SK-N-SH treated with all-trans-retinoic acid at 6 μM for 48 hours (cell line): Measurements from ENCODE around the gene SLC38A8.

Source experiments
- ATAC-seq: fragments of 200-7000 bp; cut with Tn5 transposase; 3 replicates; pipeline ENCODE4 v1.9.1; 2020; ENCODE audit warnings: mild to moderate bottlenecking, moderate library complexity
- ARNTL ChIP-seq: fragments of 450-650 bp; formaldehyde crosslinking; IDR thresholded peaks from 2 replicates; pipeline ENCODE4 v1.5.0; 2020; ENCODE audit warnings: low read depth, mild to moderate bottlenecking, moderate library complexity, borderline replicate concordance
- BACH2 ChIP-seq: fragments of 250-450 bp; sonication (Bioruptor Pico); IDR thresholded peaks from 2 replicates; pipeline ENCODE4 v1.9.0; 2021; ENCODE audit warnings: mild to moderate bottlenecking, borderline replicate concordance
- CSDC2 ChIP-seq: fragments of 250-450 bp; sonication (Bioruptor Pico); IDR thresholded peaks from 2 replicates; pipeline ENCODE4 v1.5.0; 2020; ENCODE audit warnings: mild to moderate bottlenecking, moderate library complexity
- ESRRG ChIP-seq: fragments of 250-450 bp; sonication (Bioruptor Pico); IDR thresholded peaks from 2 replicates; pipeline ENCODE4 v1.6.1; 2021; ENCODE audit warnings: mild to moderate bottlenecking
- GLIS3 ChIP-seq: fragments of 250-450 bp; sonication (Bioruptor Pico); IDR thresholded peaks from 2 replicates; pipeline ENCODE4 v1.5.0; 2020; ENCODE audit warnings: mild to moderate bottlenecking, moderate library complexity
- ISL1 ChIP-seq: fragments of 250-450 bp; sonication (Bioruptor Pico); IDR thresholded peaks from 2 replicates; pipeline ENCODE4 v2.1.2; 2022; ENCODE audit warnings: mild to moderate bottlenecking, moderate library complexity
- OSR1 ChIP-seq: fragments of 250-450 bp; sonication (Bioruptor Pico); IDR thresholded peaks from 2 replicates; pipeline ENCODE4 v1.8.0; 2022; ENCODE audit warnings: moderate library complexity, mild to moderate bottlenecking, inconsistent platforms
- RARB ChIP-seq: fragments of 250-450 bp; sonication (Bioruptor Pico); IDR thresholded peaks from 2 replicates; pipeline ENCODE4 v1.8.0; 2021; ENCODE audit warnings: mild to moderate bottlenecking, moderate library complexity
- SNAI2 ChIP-seq: fragments of 250-450 bp; sonication (Bioruptor Pico); IDR thresholded peaks from 2 replicates; pipeline ENCODE4 v1.5.0; 2020; ENCODE audit warnings: mild to moderate bottlenecking, moderate library complexity
- TCF4 ChIP-seq: fragments of 250-450 bp; sonication (Bioruptor Pico); IDR thresholded peaks from 2 replicates; pipeline ENCODE4 v1.8.0; 2021; ENCODE audit warnings: mild to moderate bottlenecking, moderate library complexity, borderline replicate concordance
- TOX ChIP-seq: fragments of 250-450 bp; sonication (Bioruptor Pico); IDR thresholded peaks from 2 replicates; pipeline ENCODE4 v1.8.0; 2021; ENCODE audit warnings: mild to moderate bottlenecking, moderate library complexity, borderline replicate concordance
- ZC3H10 ChIP-seq: fragments of 250-450 bp; sonication (Bioruptor Pico); IDR thresholded peaks from 2 replicates; pipeline ENCODE4 v1.5.1; 2021; ENCODE audit warnings: mild to moderate bottlenecking, moderate library complexity
- ZFP3 ChIP-seq: fragments of 250-450 bp; sonication (Bioruptor Pico); IDR thresholded peaks from 2 replicates; pipeline ENCODE4 v1.5.0; 2020; ENCODE audit warnings: mild to moderate bottlenecking, moderate library complexity
- ZFP30 ChIP-seq: fragments of 450-650 bp; formaldehyde crosslinking; IDR thresholded peaks from 2 replicates; pipeline ENCODE4 v1.5.0; 2022; ENCODE audit warnings: mild to moderate bottlenecking, moderate library complexity
- ZNF565 ChIP-seq: fragments of 450-650 bp; formaldehyde crosslinking; conservative IDR thresholded peaks from 2 replicates; pipeline ENCODE4 v1.5.0; 2020; ENCODE audit warnings: low read depth, mild to moderate bottlenecking, moderate library complexity
- ZNF70 ChIP-seq: fragments of 450-650 bp; formaldehyde crosslinking; IDR thresholded peaks from 2 replicates; pipeline ENCODE4 v1.5.0; 2020; ENCODE audit warnings: mild to moderate bottlenecking, moderate library complexity
- ZNF8 ChIP-seq: fragments of 450-650 bp; formaldehyde crosslinking; IDR thresholded peaks from 2 replicates; pipeline ENCODE4 v1.5.0; 2020; ENCODE audit warnings: mild to moderate bottlenecking, moderate library complexity
- TF ChIP-seq, protein P1 (sequence below): fragments of 250-450 bp; sonication (Bioruptor Pico); IDR thresholded peaks from 2 replicates; pipeline ENCODE4 v1.8.0; 2020; ENCODE audit warnings: mild to moderate bottlenecking, moderate library complexity, borderline replicate concordance
- TF ChIP-seq, protein P2 (sequence below): fragments of 250-450 bp; sonication (Bioruptor Pico); IDR thresholded peaks from 2 replicates; pipeline ENCODE4 v1.5.1; 2021; ENCODE audit warnings: mild to moderate bottlenecking, moderate library complexity
- TF ChIP-seq, protein P3 (sequence below): fragments of 250-450 bp; sonication (Bioruptor Pico); IDR thresholded peaks from 2 replicates; pipeline ENCODE4 v1.8.0; 2021; ENCODE audit warnings: low read depth, mild to moderate bottlenecking, moderate library complexity, borderline replicate concordance
- TF ChIP-seq, protein P4 (sequence below): fragments of 250-450 bp; sonication (Bioruptor Pico); IDR thresholded peaks from 2 replicates; pipeline ENCODE4 v1.5.1; 2020; ENCODE audit warnings: low read depth, mild to moderate bottlenecking, moderate library complexity

SLC38A8 gene

DNA sequence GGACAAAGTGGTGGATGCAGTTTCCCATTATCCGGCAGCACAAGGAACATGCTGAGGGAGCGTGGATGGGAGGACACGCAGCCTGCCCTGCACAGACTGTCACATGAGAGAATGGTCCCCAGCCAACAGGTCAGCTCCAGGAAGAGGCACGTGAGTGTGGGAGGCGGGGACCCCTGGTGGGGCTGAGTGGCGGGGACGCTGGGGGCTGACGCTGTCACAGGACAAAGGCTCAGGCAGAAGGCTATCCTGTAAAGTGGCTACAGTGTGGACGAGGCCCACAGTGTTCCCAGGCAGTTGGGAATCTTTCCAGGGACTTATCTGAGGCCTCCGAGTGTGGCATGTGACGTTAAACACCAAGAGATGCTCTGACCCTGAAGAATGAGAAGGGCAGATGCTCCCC, 43.7 kb upstream of the SLC38A8 start:
- no peak for ATAC-seq
- TF ChIP-seq ZFP30 (CRISPR knock-in tag) (no peak), ESRRG (CRISPR knock-in tag) (no peak), ARNTL (CRISPR knock-in tag) (no peak), RARB (no peak), BACH2 (CRISPR knock-in tag) (no peak), ZNF565 (no peak), SNAI2 (no peak), ZC3H10 (CRISPR knock-in tag) (no peak), TOX (CRISPR knock-in tag) (no peak), ISL1 (no peak), TCF4 (CRISPR knock-in tag) (no peak)
- TF ChIP-seq, protein P1, sequence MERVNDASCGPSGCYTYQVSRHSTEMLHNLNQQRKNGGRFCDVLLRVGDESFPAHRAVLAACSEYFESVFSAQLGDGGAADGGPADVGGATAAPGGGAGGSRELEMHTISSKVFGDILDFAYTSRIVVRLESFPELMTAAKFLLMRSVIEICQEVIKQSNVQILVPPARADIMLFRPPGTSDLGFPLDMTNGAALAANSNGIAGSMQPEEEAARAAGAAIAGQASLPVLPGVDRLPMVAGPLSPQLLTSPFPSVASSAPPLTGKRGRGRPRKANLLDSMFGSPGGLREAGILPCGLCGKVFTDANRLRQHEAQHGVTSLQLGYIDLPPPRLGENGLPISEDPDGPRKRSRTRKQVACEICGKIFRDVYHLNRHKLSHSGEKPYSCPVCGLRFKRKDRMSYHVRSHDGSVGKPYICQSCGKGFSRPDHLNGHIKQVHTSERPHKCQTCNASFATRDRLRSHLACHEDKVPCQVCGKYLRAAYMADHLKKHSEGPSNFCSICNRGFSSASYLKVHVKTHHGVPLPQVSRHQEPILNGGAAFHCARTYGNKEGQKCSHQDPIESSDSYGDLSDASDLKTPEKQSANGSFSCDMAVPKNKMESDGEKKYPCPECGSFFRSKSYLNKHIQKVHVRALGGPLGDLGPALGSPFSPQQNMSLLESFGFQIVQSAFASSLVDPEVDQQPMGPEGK (CRISPR knock-in tag): no peak
- TF ChIP-seq, protein P2, sequence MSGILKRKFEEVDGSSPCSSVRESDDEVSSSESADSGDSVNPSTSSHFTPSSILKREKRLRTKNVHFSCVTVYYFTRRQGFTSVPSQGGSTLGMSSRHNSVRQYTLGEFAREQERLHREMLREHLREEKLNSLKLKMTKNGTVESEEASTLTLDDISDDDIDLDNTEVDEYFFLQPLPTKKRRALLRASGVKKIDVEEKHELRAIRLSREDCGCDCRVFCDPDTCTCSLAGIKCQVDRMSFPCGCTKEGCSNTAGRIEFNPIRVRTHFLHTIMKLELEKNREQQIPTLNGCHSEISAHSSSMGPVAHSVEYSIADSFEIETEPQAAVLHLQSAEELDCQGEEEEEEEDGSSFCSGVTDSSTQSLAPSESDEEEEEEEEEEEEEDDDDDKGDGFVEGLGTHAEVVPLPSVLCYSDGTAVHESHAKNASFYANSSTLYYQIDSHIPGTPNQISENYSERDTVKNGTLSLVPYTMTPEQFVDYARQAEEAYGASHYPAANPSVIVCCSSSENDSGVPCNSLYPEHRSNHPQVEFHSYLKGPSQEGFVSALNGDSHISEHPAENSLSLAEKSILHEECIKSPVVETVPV: no peak
- TF ChIP-seq, all 23 proteins: peak for 0

DNA sequence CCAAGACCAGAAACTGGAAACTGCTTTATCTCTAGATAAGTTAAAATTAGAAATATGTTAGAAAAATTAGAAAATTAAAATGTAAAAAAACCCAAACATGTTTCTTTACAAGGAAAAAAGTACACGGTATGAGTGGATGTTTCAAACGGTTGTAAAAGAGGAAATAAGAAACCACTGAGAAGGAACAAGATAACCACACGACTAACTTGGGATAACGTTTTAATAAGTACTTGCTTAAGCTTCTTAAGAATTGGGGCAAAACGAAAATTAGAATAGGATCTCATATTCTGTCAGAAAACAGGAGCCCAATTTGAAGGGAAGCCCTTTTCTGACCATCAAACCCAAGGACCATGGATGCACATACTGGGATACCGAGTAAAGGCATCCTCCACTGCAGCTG, 43.2 kb upstream of the SLC38A8 start:
- ATAC-seq: no peak
- no peak for TF ChIP-seq ZNF70

DNA sequence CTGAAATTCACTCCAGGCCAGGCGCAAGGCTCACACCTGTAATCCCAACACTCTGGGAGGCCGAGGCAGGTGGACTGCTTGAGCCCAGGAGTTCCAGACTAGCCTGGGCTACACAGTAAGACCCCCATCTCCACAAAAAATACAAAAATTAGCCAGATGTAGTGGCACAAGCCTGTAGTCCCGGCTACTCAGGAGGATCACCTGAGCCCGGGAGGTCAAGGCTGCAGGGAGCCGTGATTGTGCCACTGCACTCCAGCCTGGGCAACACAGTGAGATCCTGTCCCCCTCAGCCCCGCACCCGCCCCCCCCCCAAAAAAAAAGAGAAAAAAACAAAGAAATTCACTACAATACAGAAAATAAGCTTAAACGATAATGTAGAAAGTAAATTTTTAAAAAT, 42.7 kb upstream of the SLC38A8 start:
- no peak; the same call in 2 of the 3 replicates for ATAC-seq
- TF ChIP-seq, protein P3, sequence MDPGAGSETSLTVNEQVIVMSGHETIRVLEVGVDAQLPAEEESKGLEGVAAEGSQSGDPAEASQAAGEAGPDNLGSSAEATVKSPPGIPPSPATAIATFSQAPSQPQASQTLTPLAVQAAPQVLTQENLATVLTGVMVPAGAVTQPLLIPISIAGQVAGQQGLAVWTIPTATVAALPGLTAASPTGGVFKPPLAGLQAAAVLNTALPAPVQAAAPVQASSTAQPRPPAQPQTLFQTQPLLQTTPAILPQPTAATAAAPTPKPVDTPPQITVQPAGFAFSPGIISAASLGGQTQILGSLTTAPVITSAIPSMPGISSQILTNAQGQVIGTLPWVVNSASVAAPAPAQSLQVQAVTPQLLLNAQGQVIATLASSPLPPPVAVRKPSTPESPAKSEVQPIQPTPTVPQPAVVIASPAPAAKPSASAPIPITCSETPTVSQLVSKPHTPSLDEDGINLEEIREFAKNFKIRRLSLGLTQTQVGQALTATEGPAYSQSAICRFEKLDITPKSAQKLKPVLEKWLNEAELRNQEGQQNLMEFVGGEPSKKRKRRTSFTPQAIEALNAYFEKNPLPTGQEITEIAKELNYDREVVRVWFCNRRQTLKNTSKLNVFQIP: no peak
- TF ChIP-seq OSR1 (CRISPR knock-in tag) (no peak), ZNF8 (CRISPR knock-in tag) (no peak)
- TF ChIP-seq, protein P4, sequence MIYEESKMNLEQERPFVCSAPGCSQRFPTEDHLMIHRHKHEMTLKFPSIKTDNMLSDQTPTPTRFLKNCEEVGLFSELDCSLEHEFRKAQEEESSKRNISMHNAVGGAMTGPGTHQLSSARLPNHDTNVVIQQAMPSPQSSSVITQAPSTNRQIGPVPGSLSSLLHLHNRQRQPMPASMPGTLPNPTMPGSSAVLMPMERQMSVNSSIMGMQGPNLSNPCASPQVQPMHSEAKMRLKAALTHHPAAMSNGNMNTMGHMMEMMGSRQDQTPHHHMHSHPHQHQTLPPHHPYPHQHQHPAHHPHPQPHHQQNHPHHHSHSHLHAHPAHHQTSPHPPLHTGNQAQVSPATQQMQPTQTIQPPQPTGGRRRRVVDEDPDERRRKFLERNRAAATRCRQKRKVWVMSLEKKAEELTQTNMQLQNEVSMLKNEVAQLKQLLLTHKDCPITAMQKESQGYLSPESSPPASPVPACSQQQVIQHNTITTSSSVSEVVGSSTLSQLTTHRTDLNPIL: no peak
- TF ChIP-seq, all 23 proteins: peak for 0

DNA sequence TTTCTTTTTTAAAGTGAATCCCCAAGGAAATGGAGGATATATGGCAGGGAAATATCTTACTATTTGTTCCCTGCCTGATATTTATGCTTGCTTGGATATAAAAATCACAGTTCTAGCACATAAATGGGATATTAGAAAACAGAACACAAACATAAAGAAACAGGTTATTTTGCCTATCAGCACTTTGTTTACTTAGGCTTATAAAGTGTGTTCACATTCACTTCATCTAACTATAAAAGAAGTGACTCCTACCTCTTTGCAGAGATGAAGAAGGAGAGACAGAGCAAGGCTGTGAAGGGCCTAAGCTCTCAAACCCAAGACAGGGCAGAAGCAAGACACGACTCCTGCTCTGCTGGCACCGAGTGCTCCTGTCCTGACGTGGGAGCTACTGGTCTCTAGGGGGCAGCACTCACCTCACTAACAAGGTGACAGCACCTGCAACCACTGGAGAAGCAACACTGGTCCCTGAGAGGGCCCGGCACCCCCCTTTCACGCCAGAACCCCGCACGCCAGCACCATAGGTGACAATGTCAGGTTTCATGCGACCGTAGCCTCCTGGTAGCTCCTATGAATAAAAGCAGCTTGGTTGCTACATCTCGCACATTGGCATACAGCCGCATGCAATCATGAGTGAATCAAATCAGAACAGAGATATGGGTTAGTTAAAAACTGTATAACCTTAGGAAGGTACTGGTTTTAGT, 42.1 kb upstream of the SLC38A8 start:
- peak; percentile 96 for ATAC-seq
- TF ChIP-seq, protein P2: no peak
- no peak for TF ChIP-seq ZNF565
- no peak for TF ChIP-seq SNAI2
- TF ChIP-seq ZC3H10 (CRISPR knock-in tag): no peak
- TF ChIP-seq RARB: no peak
- no peak for TF ChIP-seq CSDC2 (CRISPR knock-in tag)
- TF ChIP-seq ZNF8 (CRISPR knock-in tag): no peak
- no peak for TF ChIP-seq GLIS3 (CRISPR knock-in tag)
- TF ChIP-seq, protein P1 (CRISPR knock-in tag): no peak
- TF ChIP-seq ARNTL (CRISPR knock-in tag): no peak
- no peak for TF ChIP-seq ZFP3 (CRISPR knock-in tag)
